OCI-LY1 (cell line): ENCODE results near the gene CYFIP1.

ENCODE experiments used
- CTCF ChIP-seq: fragments of 200-600 bp; sonication (generic), shearing (Covaris generic); IDR thresholded peaks from 2 replicates; pipeline ENCODE4 v1.5.1; 2017; ENCODE audit warnings: mild to moderate bottlenecking, antibody characterized with exemption, low read length, moderate library complexity, mixed read lengths
- EZH2 ChIP-seq: fragments of 200-600 bp; sonication (generic), shearing (Covaris generic); IDR thresholded peaks from 2 replicates; pipeline ENCODE4 v1.8.0; 2017; ENCODE audit warnings: borderline replicate concordance, mixed run types, mild to moderate bottlenecking, antibody characterized with exemption, low read length, moderate library complexity, mixed read lengths

DNA sequence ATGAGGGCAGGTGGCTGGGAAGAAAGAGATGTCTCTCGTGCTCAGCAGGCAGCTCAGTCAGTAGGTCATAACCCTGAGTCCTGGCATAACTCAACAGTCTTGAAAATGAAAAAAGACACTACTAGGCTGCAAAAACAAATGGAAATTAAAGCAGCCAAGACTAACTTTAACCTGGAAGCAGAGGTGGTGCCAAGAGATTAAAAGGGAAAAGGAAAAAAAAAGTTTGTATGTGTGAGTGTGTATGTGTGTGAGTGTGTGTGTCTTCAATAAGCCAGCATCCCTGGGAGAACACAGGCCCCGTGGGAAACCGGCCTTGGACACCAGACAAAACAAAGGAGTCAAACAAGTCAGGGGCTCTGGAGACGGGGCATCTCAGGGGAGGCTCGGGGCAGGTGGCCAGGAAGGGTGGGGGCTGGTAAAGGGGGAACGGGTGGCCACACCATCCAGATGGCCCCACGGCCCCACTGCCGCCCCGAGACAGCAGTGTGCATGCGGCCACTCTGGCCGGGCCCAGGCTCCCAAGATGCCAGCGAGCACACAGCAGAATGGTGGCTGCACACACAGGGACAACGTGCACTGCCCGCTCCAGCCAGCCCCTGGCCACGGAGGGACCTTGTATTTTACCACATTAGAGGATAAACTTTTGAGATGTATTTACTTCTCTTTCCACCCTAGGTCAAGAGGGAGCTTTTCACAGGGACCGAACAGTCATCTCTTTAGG is 23.8 kb downstream of the CYFIP1 start:
- TF ChIP-seq EZH2 (no peak), CTCF (no peak)
